Activated naive CD4-positive, alpha-beta T cell treated with anti-CD3 and anti-CD28 coated beads for 36 hours (primary cell): ENCODE results near the gene SBK1. TPM values are rescaled to one million over a fixed set of nuclear protein-coding genes. Genes with fewer than 3 reads are reported as not detected.
"Not testable (repeated sequence)": the region's sequence is repeated elsewhere in the genome, so short reads cannot be mapped to it uniquely, and the experiment has no call there.

Source experiments
- CTCF ChIA-PET: fragments of 350-600 bp; sonication (Branson Sonifier 250); formaldehyde crosslinking; loops from one replicate; lab custom pipeline; 2021; ENCODE audit warnings: antibody characterized with exemption; lab: Charles Lee
- DNase-seq: peaks from one replicate; pipeline ENCODE4 v3.0.0-alpha.2; 2020
- H3K27ac Mint-ChIP-seq: one replicate; pipeline ENCODE4 v1.8.0; 2021; ENCODE audit warnings: mild to moderate bottlenecking, mixed read lengths
- H3K27me3 Mint-ChIP-seq: one replicate; pipeline ENCODE4 v1.8.0; 2021; ENCODE audit warnings: low read depth, mixed read lengths
- H3K36me3 Mint-ChIP-seq: one replicate; pipeline ENCODE4 v1.8.0; 2021; ENCODE audit warnings: low read depth, mixed read lengths
- H3K4me1 Mint-ChIP-seq: one replicate; pipeline ENCODE4 v1.8.0; 2021; ENCODE audit warnings: low read depth, mixed read lengths
- H3K4me3 Mint-ChIP-seq: one replicate; pipeline ENCODE4 v1.8.0; 2021; ENCODE audit warnings: mild to moderate bottlenecking, moderate library complexity, mixed read lengths
- H3K9me3 Mint-ChIP-seq: one replicate; pipeline ENCODE4 v1.8.0; 2021; ENCODE audit warnings: mixed read lengths
- intact Hi-C: fragments of 100-400 bp; cut with micrococcal nuclease; formaldehyde crosslinking; loops from one replicate; pipeline ENCODE4 v1.15.1; 2023
- total RNA-seq, 2 experiments: library from RNA; stranded (reverse); gene quantifications; one replicate each; pipeline ENCODE4 v1.2.3, GENCODE V29; 2021

SBK1 gene
- total RNA-seq, 2 experiments from 2014 or later: 2.8 to 3.4 TPM

DNA sequence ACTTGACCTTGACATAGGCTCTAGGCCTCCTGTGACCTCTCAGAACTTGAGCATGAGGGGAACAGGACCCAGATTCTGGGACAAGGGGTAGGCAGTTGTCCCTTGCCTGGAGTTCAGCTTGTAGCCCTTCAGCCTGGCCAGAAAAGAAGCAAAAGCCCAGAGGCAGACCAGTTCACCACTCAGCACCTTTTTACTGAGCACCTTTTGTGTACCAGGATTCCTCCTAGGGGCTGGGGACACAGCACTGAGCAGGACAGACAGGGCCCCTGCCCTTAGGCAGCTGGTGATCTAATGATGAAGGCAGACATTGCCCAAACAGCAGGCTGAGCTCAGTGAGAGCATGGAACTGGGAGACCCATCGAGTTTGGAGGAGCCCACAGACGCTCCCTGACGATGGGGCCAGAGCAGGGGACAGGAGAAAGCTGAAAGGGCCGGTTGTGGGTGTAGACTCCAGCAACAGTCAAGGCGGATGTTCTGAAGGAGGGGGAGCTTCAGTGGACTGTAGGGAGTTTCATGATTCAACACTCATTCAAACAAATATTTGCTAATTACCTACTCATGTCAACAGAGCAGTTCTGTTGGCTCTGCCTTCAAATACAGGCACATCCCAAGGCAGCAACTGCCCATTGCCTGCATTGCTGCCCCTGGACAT, 32.0 kb downstream of the SBK1 start:
- DNase-seq: no peak
- no peak overlapping the region for H3K27ac Mint-ChIP-seq
- H3K4me3 Mint-ChIP-seq: no peak overlapping the region
- CTCF ChIA-PET: interaction anchor here (0.6 to 1.3 kb wide), 6 partner anchors 47 to 233 kb away, joined by 3 to 5 read pairs (median 3); no protein-coding TSS in a partner anchor
- no peaks in the 10 kb centered on the region for H3K4me1 Mint-ChIP-seq
- no peaks in the 10 kb centered on the region for H3K9me3 Mint-ChIP-seq
- intact Hi-C loops: no loop called here
- no peaks in the 10 kb centered on the region for H3K27me3 Mint-ChIP-seq
- H3K36me3 Mint-ChIP-seq: no peaks in the 10 kb centered on the region

DNA sequence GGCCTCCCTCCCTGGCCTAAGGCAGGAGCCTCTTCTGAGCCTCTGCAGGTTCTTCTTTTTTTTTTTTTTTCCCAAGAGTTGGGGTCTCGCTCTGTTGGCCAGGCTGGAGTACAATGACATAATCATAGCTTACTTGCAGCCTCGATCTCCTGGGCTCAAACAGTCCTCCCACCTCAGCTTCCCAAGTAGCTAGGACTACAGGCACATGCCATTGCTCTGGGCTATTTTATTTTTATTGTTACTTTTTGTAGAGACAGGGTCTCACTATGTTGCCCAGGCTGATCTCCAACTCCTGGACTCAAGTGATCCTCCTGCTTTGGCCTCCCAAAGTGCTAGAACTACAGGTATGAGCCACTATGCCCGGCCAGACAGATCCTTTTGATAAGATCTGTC, 32.6 kb downstream of the SBK1 start:
- Mint-ChIP-seq H3K27ac (no peak overlapping the region), H3K4me1 (no peaks in the 10 kb centered on the region), H3K36me3 (no peaks in the 10 kb centered on the region), H3K9me3 (no peaks in the 10 kb centered on the region), H3K4me3 (no peak overlapping the region), H3K27me3 (no peaks in the 10 kb centered on the region)
- intact Hi-C loops: no loop called here
- no peak for DNase-seq
- CTCF ChIA-PET: interaction anchor here (0.6 to 1.0 kb wide), 3 partner anchors 47 to 137 kb away, joined by 3 to 5 read pairs (median 4); no protein-coding TSS in a partner anchor

GRCh38 chr16:28326881-28327610, 34.7 kb downstream of the SBK1 start:
- Mint-ChIP-seq H3K4me1 (no peaks in the 10 kb centered on the region), H3K27me3 (no peaks in the 10 kb centered on the region), H3K9me3 (no peaks in the 10 kb centered on the region), H3K36me3 (no peaks in the 10 kb centered on the region), H3K27ac (no peak overlapping the region), H3K4me3 (no peak overlapping the region)
- CTCF ChIA-PET: interaction anchor here (0.5 to 1.4 kb wide), 8 partner anchors 9 to 247 kb away, joined by 3 to 6 read pairs (median 4); no protein-coding TSS in a partner anchor
- DNase-seq: peak; percentile 72
- intact Hi-C loops: loop anchor here (1.0 kb wide), 1 partner anchor 222 kb away; no protein-coding TSS in a partner anchor

- not testable (repeated sequence) for H3K27ac Mint-ChIP-seq
These were observed 37.9 kb downstream of the SBK1 start for GRCh38 chr16:28330232-28330631.

GRCh38 chr16:28330981-28331380, 38.7 kb downstream of the SBK1 start:
- DNase-seq, H3K4me1 Mint-ChIP-seq, H3K27me3 Mint-ChIP-seq, CTCF ChIA-PET, H3K4me3 Mint-ChIP-seq, intact Hi-C loops, H3K27ac Mint-ChIP-seq, H3K36me3 Mint-ChIP-seq, H3K9me3 Mint-ChIP-seq: not testable (repeated sequence)

More at GRCh38 chr16:28330232-28330631, 37.9 kb downstream of the SBK1 start:
- H3K9me3 Mint-ChIP-seq, H3K4me1 Mint-ChIP-seq, H3K27me3 Mint-ChIP-seq, H3K4me3 Mint-ChIP-seq, H3K36me3 Mint-ChIP-seq, DNase-seq, intact Hi-C loops: not testable (repeated sequence)
- CTCF ChIA-PET: interaction anchor here (0.9 kb wide), 1 partner anchor 53 kb away, joined by 3 read pairs; no protein-coding TSS in a partner anchor

DNA sequence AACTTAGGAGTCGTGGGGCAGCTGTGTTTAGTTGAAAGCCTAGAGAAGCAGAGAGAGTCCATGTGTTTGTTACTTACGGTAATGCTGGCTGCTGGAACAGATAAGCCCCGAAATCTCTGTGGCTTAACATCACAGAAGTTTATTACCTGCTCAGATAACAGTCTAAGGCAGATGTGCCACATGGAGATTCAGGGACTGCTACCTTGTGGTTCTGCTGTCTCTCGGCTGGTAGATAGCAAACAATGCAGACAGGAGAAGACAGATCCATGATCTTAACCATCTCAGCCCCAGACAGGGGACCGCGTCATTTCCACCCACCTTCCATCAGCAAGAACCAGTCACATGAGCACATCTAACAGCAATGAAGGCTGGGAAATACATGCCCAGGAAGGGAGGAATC, 40.3 kb downstream of the SBK1 start:
- H3K9me3 Mint-ChIP-seq, CTCF ChIA-PET, H3K4me3 Mint-ChIP-seq, H3K36me3 Mint-ChIP-seq, H3K4me1 Mint-ChIP-seq, DNase-seq, intact Hi-C loops, H3K27me3 Mint-ChIP-seq, H3K27ac Mint-ChIP-seq: not testable (repeated sequence)

GRCh38 chr16:28335678-28336077, 43.4 kb downstream of the SBK1 start:
- CTCF ChIA-PET, H3K36me3 Mint-ChIP-seq, H3K27me3 Mint-ChIP-seq, H3K4me3 Mint-ChIP-seq, DNase-seq, intact Hi-C loops, H3K4me1 Mint-ChIP-seq, H3K27ac Mint-ChIP-seq, H3K9me3 Mint-ChIP-seq: not testable (repeated sequence)

- DNase-seq, H3K9me3 Mint-ChIP-seq, H3K27me3 Mint-ChIP-seq, H3K4me3 Mint-ChIP-seq, H3K27ac Mint-ChIP-seq, CTCF ChIA-PET, H3K4me1 Mint-ChIP-seq, intact Hi-C loops, H3K36me3 Mint-ChIP-seq: not testable (repeated sequence)
These were observed 44.8 kb downstream of the SBK1 start for GRCh38 chr16:28336940-28337710.

DNA sequence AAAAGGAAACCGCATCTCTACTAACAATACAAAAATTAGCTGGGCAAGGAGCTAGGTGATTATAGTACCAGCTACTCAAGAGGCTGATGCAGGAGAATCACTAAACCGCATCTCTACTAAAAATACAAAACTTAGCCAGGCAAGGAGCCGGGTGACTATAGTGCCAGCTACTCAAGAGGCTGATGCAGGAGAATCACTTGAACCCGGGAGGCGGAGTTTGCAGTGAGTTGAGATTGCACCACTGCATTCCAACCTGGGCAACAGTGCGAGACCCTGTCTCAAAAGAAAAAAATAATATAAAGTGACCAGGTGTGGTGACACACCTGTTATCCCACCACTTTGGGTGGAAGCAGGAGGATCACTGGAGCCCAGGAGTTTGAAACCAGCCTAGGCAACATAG, 45.9 kb downstream of the SBK1 start:
- CTCF ChIA-PET, H3K9me3 Mint-ChIP-seq, intact Hi-C loops, H3K27ac Mint-ChIP-seq, H3K27me3 Mint-ChIP-seq, H3K4me1 Mint-ChIP-seq, H3K36me3 Mint-ChIP-seq, H3K4me3 Mint-ChIP-seq, DNase-seq: not testable (repeated sequence)

DNA sequence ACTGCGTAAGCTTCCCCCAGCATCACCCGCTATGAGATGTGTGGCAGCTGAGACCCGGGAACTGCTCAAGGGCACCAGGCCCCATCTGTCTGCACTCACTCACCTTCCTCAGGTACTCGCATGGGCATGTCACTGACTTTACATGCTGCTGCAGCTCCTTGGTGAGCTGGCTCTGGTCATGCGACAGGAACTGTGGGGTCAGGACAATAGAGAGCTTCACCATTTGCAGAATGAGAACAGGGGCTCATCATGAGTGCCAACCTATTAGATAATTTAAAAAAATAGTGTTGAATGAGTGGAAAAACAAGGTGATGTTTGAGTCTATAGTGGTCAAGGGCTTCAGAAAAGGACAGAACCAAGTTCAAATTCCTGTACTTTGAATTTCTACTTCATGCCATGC, 70.3 kb downstream of the SBK1 start:
- H3K36me3 Mint-ChIP-seq, DNase-seq, H3K27me3 Mint-ChIP-seq, H3K9me3 Mint-ChIP-seq, intact Hi-C loops, H3K4me1 Mint-ChIP-seq, H3K27ac Mint-ChIP-seq, CTCF ChIA-PET, H3K4me3 Mint-ChIP-seq: not testable (repeated sequence)

GRCh38 chr16:28363408-28363807, 71.1 kb downstream of the SBK1 start, which contains the start of gene NPIPB6:
TSS of gene NPIPB6 (minus strand) at chr16:28363508. CDS start at chr16:28362822, 686 bp downstream.
- H3K4me1 Mint-ChIP-seq, H3K36me3 Mint-ChIP-seq, CTCF ChIA-PET, H3K4me3 Mint-ChIP-seq, DNase-seq, H3K9me3 Mint-ChIP-seq, H3K27ac Mint-ChIP-seq, H3K27me3 Mint-ChIP-seq, intact Hi-C loops: not testable (repeated sequence)
